ENCODE measurements around the gene MRPL55. TPM values are rescaled to one million over a fixed set of nuclear protein-coding genes. Genes with fewer than 3 reads are reported as not detected.
A peak's percentile ranks its signal among the peaks of the same experiment; 100 is the strongest.

Gene MRPL55
- total and polyA plus RNA-seq, 2 of the 13 experiments (the other 11 are each of a cell fraction or from before 2014, with no cell fraction given): 58.6 to 92.9 TPM

DNA sequence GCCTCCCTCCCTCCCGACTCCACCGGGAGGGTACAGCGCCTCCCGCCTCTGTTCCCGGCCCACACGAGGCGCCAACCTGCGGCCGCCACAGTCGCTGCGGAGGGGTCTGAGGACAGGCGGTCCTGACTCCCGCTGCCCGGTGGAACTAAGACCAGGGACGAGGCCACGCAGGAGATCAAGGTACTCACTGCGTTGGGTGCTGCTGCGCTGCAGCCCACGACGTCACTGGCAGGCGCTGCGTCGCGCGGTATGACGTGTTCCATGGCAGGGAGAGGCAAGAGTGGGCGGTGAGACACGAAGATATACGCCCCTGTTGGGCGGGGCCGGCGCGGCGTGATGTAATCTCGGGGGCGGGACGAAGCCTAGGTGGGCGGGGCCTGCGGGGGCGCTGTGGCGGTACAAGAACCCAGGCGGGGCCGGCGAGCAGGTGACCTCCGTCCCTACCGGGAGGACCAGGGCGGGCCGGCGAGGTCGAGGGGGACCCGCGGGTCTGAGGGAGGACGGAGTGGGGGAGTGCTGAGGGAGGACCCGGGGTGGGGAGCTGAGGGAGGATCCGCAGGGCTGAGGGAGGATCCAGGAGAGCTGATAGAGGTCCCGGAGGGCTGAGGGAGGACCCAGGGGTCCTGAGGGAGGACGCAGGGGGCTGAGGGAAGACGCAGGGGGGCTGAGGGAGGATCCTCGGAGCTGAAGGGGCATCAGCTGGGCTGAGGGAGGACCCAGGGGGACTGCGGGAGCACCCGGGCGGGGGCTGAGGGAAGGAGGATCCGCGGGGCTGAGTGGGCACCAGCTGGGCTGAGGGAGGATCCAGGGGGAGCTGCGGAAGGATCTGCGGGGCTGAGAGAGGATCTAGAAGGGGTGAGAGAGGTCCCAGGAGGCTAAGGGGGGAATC lies at the start of gene MRPL55 (continued):
- 0 out of 2 replicates have a peak, but pooled peaks have one; percentile 66 for TF ChIP-seq ZNF761 (CRISPR knock-in tag; conservative IDR thresholded peaks at IDR 0.05)
- TF ChIP-seq JUNB (CRISPR knock-in tag; IDR thresholded peaks at IDR 0.05; ENCODE audit: borderline replicate concordance): no peak
- peak; percentile 31; the same call in 1 of the 2 replicates for TF ChIP-seq ZBTB7B (CRISPR knock-in tag; IDR thresholded peaks at IDR 0.05)
- TF ChIP-seq ZNF3 (CRISPR knock-in tag; IDR thresholded peaks at IDR 0.05): no peak
- TF ChIP-seq ZNF484 (CRISPR knock-in tag; IDR thresholded peaks at IDR 0.05; ENCODE audit: borderline replicate concordance, low read depth): no peak
- TF ChIP-seq NR2F6 (IDR thresholded peaks at IDR 0.05): no peak
- peak; percentile 40 for TF ChIP-seq NR2F6 (CRISPR knock-in tag; IDR thresholded peaks at IDR 0.05)
- peak; percentile 74; the same call in 1 of the 2 replicates for TF ChIP-seq MTA1 (CRISPR knock-in tag; IDR thresholded peaks at IDR 0.05; ENCODE audit: borderline replicate concordance)
- TF ChIP-seq, protein P1, sequence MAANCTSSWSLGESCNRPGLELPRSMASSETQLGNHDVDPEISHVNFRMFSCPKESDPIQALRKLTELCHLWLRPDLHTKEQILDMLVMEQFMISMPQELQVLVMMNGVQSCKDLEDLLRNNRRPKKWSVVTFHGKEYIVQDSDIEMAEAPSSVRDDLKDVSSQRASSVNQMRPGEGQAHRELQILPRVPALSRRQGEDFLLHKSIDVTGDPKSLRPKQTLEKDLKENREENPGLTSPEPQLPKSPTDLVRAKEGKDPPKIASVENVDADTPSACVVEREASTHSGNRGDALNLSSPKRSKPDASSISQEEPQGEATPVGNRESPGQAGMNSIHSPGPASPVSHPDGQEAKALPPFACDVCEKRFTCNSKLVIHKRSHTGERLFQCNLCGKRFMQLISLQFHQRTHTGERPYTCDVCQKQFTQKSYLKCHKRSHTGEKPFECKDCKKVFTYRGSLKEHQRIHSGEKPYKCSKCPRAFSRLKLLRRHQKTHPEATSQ (CRISPR knock-in tag; IDR thresholded peaks at IDR 0.05; ENCODE audit: borderline replicate concordance): no peak
- no peak for TF ChIP-seq ZNF674 (CRISPR knock-in tag; IDR thresholded peaks at IDR 0.05; ENCODE audit: low read depth)
- TF ChIP-seq CBX5 (CRISPR knock-in tag; IDR thresholded peaks at IDR 0.05; ENCODE audit: borderline replicate concordance): peak; percentile 64; the same call in 1 of the 2 replicates
- TF ChIP-seq GFI1 (CRISPR knock-in tag; IDR thresholded peaks at IDR 0.05; ENCODE audit: borderline replicate concordance): peak; percentile 60; the same call in 1 of the 2 replicates
- TF ChIP-seq POGZ (CRISPR knock-in tag; IDR thresholded peaks at IDR 0.05): peak; percentile 96
- no peak for TF ChIP-seq SETDB1 (CRISPR knock-in tag; IDR thresholded peaks at IDR 0.05; ENCODE audit: borderline replicate concordance)
- peak; percentile 71 for TF ChIP-seq MED8 (CRISPR knock-in tag; IDR thresholded peaks at IDR 0.05; ENCODE audit: insufficient replicate concordance)
- TF ChIP-seq, protein P2, sequence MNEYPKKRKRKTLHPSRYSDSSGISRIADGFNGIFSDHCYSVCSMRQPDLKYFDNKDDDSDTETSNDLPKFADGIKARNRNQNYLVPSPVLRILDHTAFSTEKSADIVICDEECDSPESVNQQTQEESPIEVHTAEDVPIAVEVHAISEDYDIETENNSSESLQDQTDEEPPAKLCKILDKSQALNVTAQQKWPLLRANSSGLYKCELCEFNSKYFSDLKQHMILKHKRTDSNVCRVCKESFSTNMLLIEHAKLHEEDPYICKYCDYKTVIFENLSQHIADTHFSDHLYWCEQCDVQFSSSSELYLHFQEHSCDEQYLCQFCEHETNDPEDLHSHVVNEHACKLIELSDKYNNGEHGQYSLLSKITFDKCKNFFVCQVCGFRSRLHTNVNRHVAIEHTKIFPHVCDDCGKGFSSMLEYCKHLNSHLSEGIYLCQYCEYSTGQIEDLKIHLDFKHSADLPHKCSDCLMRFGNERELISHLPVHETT (CRISPR knock-in tag; conservative IDR thresholded peaks at IDR 0.05): peak; percentile 44; the same call in 1 of the 2 replicates
- TF ChIP-seq AKAP8 (CRISPR knock-in tag; IDR thresholded peaks at IDR 0.05): no peak; the same call in 1 of the 2 replicates
- TF ChIP-seq ATF7-NPFF (CRISPR knock-in tag; IDR thresholded peaks at IDR 0.05; ENCODE audit: low read depth): peak; percentile 55; the same call in 1 of the 2 replicates
- peak; percentile 87 for TF ChIP-seq SIN3A (IDR thresholded peaks at IDR 0.05; ENCODE audit: borderline replicate concordance, low read depth, low read length)
- no peak for TF ChIP-seq TEAD2 (CRISPR knock-in tag; IDR thresholded peaks at IDR 0.05)
- TF ChIP-seq HNRNPK (IDR thresholded peaks at IDR 0.05; ENCODE audit: low read depth, low read length, poor library complexity, severe bottlenecking): peak; percentile 86
- TF ChIP-seq MIER2 (CRISPR knock-in tag; IDR thresholded peaks at IDR 0.05): 0 out of 2 replicates have a peak, but pooled peaks have one; percentile 10
- no peak for TF ChIP-seq PRPF4 (IDR thresholded peaks at IDR 0.05; ENCODE audit: low read depth, low read length, poor library complexity, severe bottlenecking)
- TF ChIP-seq, protein P3, sequence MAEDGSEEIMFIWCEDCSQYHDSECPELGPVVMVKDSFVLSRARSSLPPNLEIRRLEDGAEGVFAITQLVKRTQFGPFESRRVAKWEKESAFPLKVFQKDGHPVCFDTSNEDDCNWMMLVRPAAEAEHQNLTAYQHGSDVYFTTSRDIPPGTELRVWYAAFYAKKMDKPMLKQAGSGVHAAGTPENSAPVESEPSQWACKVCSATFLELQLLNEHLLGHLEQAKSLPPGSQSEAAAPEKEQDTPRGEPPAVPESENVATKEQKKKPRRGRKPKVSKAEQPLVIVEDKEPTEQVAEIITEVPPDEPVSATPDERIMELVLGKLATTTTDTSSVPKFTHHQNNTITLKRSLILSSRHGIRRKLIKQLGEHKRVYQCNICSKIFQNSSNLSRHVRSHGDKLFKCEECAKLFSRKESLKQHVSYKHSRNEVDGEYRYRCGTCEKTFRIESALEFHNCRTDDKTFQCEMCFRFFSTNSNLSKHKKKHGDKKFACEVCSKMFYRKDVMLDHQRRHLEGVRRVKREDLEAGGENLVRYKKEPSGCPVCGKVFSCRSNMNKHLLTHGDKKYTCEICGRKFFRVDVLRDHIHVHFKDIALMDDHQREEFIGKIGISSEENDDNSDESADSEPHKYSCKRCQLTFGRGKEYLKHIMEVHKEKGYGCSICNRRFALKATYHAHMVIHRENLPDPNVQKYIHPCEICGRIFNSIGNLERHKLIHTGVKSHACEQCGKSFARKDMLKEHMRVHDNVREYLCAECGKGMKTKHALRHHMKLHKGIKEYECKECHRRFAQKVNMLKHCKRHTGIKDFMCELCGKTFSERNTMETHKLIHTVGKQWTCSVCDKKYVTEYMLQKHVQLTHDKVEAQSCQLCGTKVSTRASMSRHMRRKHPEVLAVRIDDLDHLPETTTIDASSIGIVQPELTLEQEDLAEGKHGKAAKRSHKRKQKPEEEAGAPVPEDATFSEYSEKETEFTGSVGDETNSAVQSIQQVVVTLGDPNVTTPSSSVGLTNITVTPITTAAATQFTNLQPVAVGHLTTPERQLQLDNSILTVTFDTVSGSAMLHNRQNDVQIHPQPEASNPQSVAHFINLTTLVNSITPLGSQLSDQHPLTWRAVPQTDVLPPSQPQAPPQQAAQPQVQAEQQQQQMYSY (CRISPR knock-in tag; IDR thresholded peaks at IDR 0.05): 0 out of 2 replicates have a peak, but pooled peaks have one; percentile 11

All from HepG2 (cell line).